ENCODE measurements around the gene LVRN. TPM values are rescaled to one million over a fixed set of nuclear protein-coding genes. Genes with fewer than 3 reads are reported as not detected.
A peak's percentile ranks its signal among the peaks of the same experiment; 100 is the strongest.

LVRN gene
- total RNA-seq, 2 donors from 2014 or later: 0.92 to 2.3 TPM

GRCh38 chr5:115961381-115962238 lies 665 bp upstream of the LVRN start:
- Histone ChIP-seq H3K36me3 (no peaks in the 10 kb centered on the region), H3K4me1 (ENCODE audit: control insufficient read depth in 1 of 2, low read depth in 2 of 2) (peaks cover 0 to 19% of the 10 kb centered on the region in 2 donors), H3K9me3 (no peaks in the 10 kb centered on the region), H3K4me3 (peak overlapping the region; percentile 76), H3K27me3 (replicated peaks; ENCODE audit: insufficient read depth) (no peaks in the 10 kb centered on the region), H3K27ac (peak overlapping the region in 1 of 2 donors; percentile 3)
- TF ChIP-seq, protein P1, sequence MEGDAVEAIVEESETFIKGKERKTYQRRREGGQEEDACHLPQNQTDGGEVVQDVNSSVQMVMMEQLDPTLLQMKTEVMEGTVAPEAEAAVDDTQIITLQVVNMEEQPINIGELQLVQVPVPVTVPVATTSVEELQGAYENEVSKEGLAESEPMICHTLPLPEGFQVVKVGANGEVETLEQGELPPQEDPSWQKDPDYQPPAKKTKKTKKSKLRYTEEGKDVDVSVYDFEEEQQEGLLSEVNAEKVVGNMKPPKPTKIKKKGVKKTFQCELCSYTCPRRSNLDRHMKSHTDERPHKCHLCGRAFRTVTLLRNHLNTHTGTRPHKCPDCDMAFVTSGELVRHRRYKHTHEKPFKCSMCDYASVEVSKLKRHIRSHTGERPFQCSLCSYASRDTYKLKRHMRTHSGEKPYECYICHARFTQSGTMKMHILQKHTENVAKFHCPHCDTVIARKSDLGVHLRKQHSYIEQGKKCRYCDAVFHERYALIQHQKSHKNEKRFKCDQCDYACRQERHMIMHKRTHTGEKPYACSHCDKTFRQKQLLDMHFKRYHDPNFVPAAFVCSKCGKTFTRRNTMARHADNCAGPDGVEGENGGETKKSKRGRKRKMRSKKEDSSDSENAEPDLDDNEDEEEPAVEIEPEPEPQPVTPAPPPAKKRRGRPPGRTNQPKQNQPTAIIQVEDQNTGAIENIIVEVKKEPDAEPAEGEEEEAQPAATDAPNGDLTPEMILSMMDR (IDR thresholded peaks at IDR 0.05): no peak
- ATAC-seq (ENCODE audit: insufficient number of reproducible peaks, low FRiP score, low read depth) (no peak), DNase-seq (ENCODE audit: low spot score) (no peak)

DNA sequence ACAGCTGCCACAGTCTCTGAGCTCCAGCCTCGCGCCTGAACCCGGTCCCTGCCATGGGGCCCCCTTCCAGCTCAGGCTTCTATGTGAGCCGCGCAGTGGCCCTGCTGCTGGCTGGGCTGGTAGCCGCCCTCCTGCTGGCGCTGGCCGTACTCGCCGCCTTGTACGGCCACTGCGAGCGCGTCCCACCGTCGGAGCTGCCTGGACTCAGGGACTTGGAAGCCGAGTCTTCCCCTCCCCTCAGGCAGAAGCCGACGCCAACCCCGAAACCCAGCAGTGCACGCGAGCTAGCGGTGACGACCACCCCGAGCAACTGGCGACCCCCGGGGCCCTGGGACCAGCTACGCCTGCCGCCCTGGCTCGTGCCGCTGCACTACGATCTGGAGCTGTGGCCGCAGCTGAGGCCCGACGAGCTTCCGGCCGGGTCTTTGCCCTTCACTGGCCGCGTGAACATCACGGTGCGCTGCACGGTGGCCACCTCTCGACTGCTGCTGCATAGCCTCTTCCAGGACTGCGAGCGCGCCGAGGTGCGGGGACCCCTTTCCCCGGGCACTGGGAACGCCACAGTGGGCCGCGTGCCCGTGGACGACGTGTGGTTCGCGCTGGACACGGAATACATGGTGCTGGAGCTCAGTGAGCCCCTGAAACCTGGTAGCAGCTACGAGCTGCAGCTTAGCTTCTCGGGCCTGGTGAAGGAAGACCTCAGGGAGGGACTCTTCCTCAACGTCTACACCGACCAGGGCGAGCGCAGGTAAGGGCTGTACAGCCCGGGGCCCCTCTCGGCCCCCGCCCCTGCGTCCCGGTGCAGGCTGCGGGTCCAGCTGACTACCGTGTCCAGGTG lies 509 bp downstream of the LVRN start:
- peaks cover 0 to 19% of the 10 kb centered on the region in 2 donors for H3K4me1 ChIP-seq (ENCODE audit: control insufficient read depth in 1 of 2, low read depth in 2 of 2)
- H3K36me3 ChIP-seq: no peaks in the 10 kb centered on the region
- ATAC-seq (ENCODE audit: insufficient number of reproducible peaks, low FRiP score, low read depth) (no peak), DNase-seq (ENCODE audit: low spot score) (no peak)
- H3K27ac ChIP-seq: peak overlapping the region in 1 of 2 donors; percentile 45
- H3K9me3 ChIP-seq: no peaks in the 10 kb centered on the region
- TF ChIP-seq, protein P1 (IDR thresholded peaks at IDR 0.05): peak; percentile 32
- no peaks in the 10 kb centered on the region for H3K27me3 ChIP-seq (replicated peaks; ENCODE audit: insufficient read depth)
- peak overlapping the region; percentile 76 for H3K4me3 ChIP-seq

- no peak for DNase-seq (ENCODE audit: low spot score)
- no peaks in the 10 kb centered on the region for H3K27me3 ChIP-seq (replicated peaks; ENCODE audit: insufficient read depth)
- TF ChIP-seq, protein P1 (IDR thresholded peaks at IDR 0.05): no peak
- H3K4me1 ChIP-seq (ENCODE audit: control insufficient read depth in 1 of 2, low read depth in 2 of 2): peaks cover 0 to 19% of the 10 kb centered on the region in 2 donors
- no peaks in the 10 kb centered on the region for H3K9me3 ChIP-seq
- no peak overlapping the region for H3K27ac ChIP-seq
- no peaks in the 10 kb centered on the region for H3K36me3 ChIP-seq
- H3K4me3 ChIP-seq: no peak overlapping the region
- no peak for ATAC-seq (ENCODE audit: insufficient number of reproducible peaks, low FRiP score, low read depth)
Measured at GRCh38 chr5:115963566-115963965, 1.3 kb downstream of the LVRN start.

- ATAC-seq (ENCODE audit: insufficient number of reproducible peaks, low FRiP score, low read depth): no peak
- Histone ChIP-seq H3K4me1 (ENCODE audit: control insufficient read depth in 1 of 2, low read depth in 2 of 2) (no peaks in the 10 kb centered on the region), H3K27me3 (replicated peaks; ENCODE audit: insufficient read depth) (no peaks in the 10 kb centered on the region), H3K4me3 (no peak overlapping the region), H3K36me3 (no peaks in the 10 kb centered on the region), H3K9me3 (no peaks in the 10 kb centered on the region), H3K27ac (no peak overlapping the region)
- no peak for DNase-seq (ENCODE audit: low spot score)
- TF ChIP-seq, protein P1 (IDR thresholded peaks at IDR 0.05): no peak
Measured at GRCh38 chr5:115968770-115969169, 6.5 kb downstream of the LVRN start.

GRCh38 chr5:115977096-115977495 lies 14.8 kb downstream of the LVRN start:
- peak overlapping the region; percentile 39 for H3K4me3 ChIP-seq
- peaks cover 13 to 31% of the 10 kb centered on the region in 2 donors for H3K4me1 ChIP-seq (ENCODE audit: control insufficient read depth in 1 of 2, low read depth in 2 of 2)
- H3K27ac ChIP-seq: peak overlapping the region; percentile 10 to 77
- TF ChIP-seq, protein P1 (IDR thresholded peaks at IDR 0.05): no peak
- ATAC-seq (ENCODE audit: insufficient number of reproducible peaks, low FRiP score, low read depth) (no peak), DNase-seq (ENCODE audit: low spot score) (no peak)
- no peaks in the 10 kb centered on the region for H3K36me3 ChIP-seq
- H3K9me3 ChIP-seq: no peaks in the 10 kb centered on the region
- no peaks in the 10 kb centered on the region for H3K27me3 ChIP-seq (replicated peaks; ENCODE audit: insufficient read depth)

Data from thoracic aorta (tissue), 2 donors.